NK-92 (cell line): ENCODE measurements around the gene WDR54.
"Not testable (repeated sequence)": the region's sequence is repeated elsewhere in the genome, so short reads cannot be mapped to it uniquely, and the experiment has no call there.

Experiments
- DNase-seq: peaks from one replicate; lab custom pipeline; 2025; ENCODE audit not compliant: unreplicated experiment; lab: John Stamatoyannopoulos, UW

WDR54 gene

GRCh38 chr2:74406035-74406434, 15.5 kb upstream of the WDR54 start:
- no peak for DNase-seq

- DNase-seq, result no peak
These were observed 13.8 kb upstream of the WDR54 start for GRCh38 chr2:74407682-74408081.

DNA sequence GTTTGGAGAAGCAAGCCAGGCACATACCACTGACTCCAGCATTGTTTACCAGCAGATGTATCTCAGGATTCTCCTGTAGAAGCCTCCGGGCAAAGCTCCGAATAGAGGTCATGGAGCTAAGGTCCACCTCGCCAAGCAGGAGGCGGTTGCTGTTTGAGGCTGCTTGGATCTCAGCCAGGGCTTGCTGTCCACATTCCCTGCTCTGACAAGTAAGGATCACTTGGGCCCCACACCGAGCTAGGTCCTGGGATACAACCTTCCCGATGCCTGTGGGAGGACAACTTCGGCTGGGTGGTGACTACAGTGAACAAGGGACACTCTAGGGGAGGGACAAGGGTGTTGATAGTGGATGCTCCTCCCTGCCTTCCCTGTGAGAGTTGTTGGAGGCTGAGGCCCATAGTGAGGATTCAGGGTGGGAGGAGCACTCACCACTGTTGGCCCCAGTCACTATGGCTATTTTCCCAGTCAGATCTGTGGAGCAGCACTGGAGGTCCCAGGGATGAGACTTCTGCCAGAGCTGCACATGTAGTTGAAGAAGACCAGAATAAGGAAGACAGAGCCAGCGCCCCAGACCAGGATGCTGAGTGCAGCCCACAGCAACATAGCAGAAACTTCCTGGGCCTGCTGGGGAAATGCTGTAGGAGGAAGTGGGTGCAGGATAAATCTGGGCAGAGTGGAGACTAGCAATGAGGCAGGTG, 8.4 kb upstream of the WDR54 start:
- no peak for DNase-seq

- no peak for DNase-seq
These were observed 7.1 kb upstream of the WDR54 start for GRCh38 chr2:74414441-74414840.

GRCh38 chr2:74414881-74415761, 6.4 kb upstream of the WDR54 start:
- no peak for DNase-seq

- DNase-seq, result no peak
These were observed 5.7 kb upstream of the WDR54 start for GRCh38 chr2:74415762-74416395.

- no peak for DNase-seq
These were observed 4.8 kb upstream of the WDR54 start for GRCh38 chr2:74416778-74417177.

DNA sequence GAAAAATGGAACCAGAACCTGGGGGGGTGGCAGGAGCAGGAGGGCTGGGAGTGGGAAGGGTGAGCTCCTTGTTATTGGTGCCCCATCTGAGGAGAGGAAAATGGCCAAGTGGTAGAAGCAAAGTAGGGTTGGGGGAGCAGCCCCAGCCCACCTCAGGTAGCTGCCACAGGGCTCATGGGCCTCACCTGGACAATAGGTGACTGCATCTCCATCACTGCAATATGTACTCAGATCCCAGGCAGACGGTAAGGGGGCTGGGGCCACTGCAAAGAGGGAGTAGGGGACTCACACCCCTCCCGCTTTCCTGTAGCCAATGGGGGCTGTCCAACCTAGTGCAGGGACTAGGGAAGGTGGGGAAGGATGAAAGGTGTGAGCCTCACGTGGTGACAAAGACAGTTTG, 4.3 kb upstream of the WDR54 start:
- no peak for DNase-seq

DNA sequence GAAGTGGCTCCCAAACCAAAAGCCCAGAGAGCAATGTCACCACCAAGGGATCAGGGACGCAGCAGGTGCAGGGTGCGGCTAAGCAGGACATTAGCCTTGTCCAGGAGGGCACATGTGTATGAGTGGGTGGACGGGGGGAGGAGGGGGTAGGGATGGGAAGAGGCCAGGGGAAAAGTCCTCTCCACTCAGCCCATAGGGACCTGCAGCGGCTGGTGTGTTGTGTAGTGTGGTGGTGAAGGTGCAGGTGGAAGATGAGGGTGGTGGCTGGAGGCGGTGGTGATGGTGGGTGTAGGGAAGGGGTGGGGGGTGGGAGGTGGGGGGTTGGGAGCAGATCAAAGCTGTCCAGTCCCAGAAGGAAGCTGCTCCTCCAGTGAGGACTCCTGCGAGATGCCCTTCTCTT, 3.8 kb upstream of the WDR54 start:
- DNase-seq, result no peak

GRCh38 chr2:74418312-74418711, 3.2 kb upstream of the WDR54 start:
- DNase-seq, result no peak

DNA sequence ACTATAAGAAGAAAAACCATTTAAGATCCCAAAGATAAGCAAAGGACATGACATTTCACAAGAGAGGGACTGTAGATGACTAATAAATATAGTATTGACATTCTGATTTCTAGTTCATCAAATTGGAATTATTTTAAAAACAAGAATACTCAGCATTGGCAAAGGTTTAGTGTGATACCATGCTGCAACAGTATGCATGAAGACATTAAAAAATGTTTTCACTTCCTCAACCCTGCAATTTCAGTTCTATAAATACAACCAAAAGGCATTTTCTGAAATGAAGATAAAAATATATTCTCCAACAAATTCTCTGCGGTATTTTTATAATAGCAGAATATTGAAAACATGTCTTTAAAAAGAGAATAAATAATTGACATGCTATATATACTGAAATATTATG, 2.2 kb upstream of the WDR54 start:
- DNase-seq, result no peak

DNA sequence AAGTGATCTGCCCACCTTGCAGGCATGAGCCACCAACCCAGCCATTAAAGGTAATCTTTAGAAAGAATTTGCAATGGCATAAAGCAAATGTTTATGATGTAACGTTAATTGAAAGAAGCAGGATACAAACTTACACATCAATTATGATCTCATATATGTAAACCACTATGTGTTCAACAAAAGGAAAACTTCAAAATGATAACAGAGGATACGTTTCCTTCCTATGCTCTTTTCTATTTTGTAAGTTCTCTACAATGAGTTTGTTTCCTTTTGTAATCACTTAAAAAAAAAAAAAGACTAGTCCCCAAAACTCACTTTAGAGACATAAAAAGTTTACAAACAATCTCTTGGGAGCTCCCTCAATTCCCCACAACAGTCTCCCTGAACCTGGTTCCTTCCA, 1.5 kb upstream of the WDR54 start:
- DNase-seq, result no peak

DNA sequence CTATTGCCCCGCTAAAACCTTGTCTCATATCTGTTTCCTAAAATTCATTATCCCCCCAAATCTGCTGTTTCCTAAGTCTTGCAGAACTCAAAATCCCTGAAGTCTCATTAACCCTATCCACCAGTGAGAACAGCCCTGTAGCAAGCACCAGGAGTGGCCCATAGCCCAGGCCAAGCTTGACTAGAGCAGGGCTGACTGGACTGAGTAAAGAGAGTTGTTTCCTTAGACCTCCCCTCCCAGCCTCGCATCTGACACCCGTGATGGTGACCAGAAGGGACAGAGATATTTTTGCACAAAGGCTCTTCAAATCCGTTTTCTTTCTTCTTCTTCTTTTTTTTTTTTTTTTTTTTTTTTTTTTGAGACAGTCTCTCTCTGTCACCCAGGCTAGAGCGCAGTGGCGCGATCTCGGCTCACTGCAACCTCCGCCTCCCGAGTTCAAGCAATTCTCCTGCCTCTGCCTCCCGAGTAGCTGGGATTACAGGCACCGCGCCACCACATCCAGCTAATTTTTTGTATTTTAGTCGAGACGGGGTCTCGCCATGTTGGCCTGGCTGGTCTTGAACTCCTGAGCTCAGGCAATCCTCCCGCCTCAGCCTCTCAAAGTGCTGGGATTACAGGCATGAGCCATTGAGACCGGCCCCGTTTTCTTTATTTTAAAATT, 957 bp upstream of the WDR54 start:
- not testable (repeated sequence) for DNase-seq

- no peak for DNase-seq
These were observed 1.9 kb downstream of the WDR54 start for GRCh38 chr2:74423231-74424095.

DNA sequence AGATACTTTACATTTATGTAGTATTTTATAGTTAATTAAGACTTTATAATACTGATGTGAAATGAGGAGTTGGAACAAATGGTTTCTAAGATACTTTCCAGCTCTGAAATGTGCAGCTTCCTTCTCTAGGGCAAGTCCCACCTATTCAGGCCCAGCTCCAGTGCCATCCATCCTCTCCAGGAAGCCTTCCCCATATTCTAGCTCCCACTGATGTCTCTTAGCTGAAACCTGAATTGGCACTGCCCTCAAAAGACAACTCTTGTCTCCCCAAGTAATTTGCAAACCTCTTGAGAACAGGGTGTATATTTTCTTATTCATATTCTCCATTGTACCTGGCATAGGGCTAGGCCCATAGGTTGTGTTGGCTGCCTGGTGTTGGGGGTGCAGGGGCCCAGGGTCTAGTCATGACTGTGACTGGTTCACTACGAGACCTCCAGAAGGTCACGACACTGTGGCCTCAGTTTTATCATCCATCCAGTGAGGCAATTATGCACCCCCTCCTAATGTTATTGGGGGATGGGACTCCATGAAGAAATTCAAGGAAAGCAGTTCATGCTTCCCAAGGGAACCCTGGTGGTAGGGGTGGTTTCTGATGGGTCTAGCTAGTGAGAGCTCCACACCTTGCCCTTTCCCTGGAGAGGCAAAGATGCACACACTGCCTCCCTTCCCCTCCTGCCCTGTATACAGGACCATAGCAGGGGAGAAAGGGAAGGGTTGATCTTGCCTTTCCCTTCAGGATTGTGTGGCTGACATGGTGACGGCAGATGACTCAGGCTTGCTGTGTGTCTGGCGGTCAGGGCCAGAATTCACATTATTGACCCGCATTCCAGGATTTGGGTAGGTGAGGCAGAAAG, 2.8 kb downstream of the WDR54 start:
- no peak for DNase-seq

GRCh38 chr2:74424995-74425406, 3.5 kb downstream of the WDR54 start:
- DNase-seq, result no peak

DNA sequence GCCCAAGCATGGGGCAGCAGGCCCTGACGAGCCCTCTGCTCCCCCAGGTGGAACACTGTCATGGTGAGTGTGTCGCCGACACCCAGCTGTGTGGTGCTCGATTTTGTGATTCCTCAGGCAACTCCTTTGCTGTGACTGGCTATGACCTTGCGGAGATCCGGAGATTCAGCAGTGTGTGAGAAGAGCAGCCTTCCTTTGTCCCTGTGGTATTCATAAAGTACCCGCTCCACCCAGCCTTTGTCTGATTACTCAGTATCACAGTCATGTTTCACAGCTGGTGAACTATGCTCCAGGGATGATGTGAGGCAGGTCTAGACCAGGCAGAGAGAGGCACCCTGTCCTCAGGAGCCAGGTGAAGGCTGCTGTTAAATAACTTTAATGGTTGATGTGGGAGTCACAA, 4.0 kb downstream of the WDR54 start:
- DNase-seq, result no peak

- DNase-seq, result no peak
These were observed 4.7 kb downstream of the WDR54 start for GRCh38 chr2:74426181-74426758.

DNA sequence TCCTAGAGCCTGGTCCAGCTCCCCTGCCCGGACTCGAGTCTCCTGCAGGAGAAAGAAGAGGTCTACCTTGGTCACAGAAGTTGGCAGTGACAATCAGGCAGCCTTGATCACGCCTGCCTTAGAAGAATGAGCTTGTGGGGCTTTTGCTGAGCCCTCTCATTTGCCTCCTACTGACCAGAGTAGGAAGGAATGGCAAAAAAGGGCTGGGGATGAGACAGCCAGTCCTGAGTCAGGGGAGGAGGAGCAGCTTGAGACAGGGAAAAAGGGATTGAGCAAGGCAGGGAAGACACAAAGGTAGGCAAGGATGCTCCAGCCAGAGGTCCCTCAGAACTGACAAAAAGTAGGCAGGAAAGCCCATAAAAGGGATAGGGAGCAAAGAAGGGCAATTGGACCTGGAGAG, 6.0 kb downstream of the WDR54 start:
- DNase-seq, result no peak
